HEK293T (cell line): ENCODE results near the gene RLBP1.

Experiments used
- ARNT ChIP-seq: fragments of 450-650 bp; IDR thresholded peaks from 2 replicates; pipeline ENCODE4 v1.6.1; 2017; ENCODE audit warnings: mild to moderate bottlenecking
- BHLHE40 ChIP-seq: fragments of 450-650 bp; IDR thresholded peaks from 2 replicates; pipeline ENCODE4 v1.6.1; 2016; ENCODE audit warnings: mild to moderate bottlenecking, moderate library complexity, borderline replicate concordance
- CTBP1 ChIP-seq: fragments of 450-650 bp; IDR thresholded peaks from 2 replicates; pipeline ENCODE4 v1.6.1; 2016; ENCODE audit warnings: borderline replicate concordance
- ELF4 ChIP-seq: fragments of 450-650 bp; IDR thresholded peaks from 2 replicates; pipeline ENCODE4 v1.6.1; 2017; ENCODE audit warnings: antibody characterized with exemption
- FOXA1 ChIP-seq: fragments of 450-650 bp; IDR thresholded peaks from 2 replicates; pipeline ENCODE4 v1.6.1; 2016; ENCODE audit warnings: mild to moderate bottlenecking
- LEF1 ChIP-seq: fragments of 450-650 bp; IDR thresholded peaks from 2 replicates; pipeline ENCODE4 v1.6.1; 2017; ENCODE audit warnings: mild to moderate bottlenecking, borderline replicate concordance
- NFRKB ChIP-seq: fragments of 450-650 bp; IDR thresholded peaks from 2 replicates; pipeline ENCODE4 v1.6.1; 2016; ENCODE audit warnings: mild to moderate bottlenecking, moderate library complexity
- TARDBP ChIP-seq: fragments of 450-650 bp; IDR thresholded peaks from 2 replicates; pipeline ENCODE4 v1.6.1; 2016
- ZNF384 ChIP-seq: fragments of 450-650 bp; IDR thresholded peaks from 2 replicates; pipeline ENCODE4 v1.6.1; 2016
- TF ChIP-seq, protein P1 (sequence below): fragments of 450-650 bp; IDR thresholded peaks from 2 replicates; pipeline ENCODE4 v1.6.1; 2016

DNA sequence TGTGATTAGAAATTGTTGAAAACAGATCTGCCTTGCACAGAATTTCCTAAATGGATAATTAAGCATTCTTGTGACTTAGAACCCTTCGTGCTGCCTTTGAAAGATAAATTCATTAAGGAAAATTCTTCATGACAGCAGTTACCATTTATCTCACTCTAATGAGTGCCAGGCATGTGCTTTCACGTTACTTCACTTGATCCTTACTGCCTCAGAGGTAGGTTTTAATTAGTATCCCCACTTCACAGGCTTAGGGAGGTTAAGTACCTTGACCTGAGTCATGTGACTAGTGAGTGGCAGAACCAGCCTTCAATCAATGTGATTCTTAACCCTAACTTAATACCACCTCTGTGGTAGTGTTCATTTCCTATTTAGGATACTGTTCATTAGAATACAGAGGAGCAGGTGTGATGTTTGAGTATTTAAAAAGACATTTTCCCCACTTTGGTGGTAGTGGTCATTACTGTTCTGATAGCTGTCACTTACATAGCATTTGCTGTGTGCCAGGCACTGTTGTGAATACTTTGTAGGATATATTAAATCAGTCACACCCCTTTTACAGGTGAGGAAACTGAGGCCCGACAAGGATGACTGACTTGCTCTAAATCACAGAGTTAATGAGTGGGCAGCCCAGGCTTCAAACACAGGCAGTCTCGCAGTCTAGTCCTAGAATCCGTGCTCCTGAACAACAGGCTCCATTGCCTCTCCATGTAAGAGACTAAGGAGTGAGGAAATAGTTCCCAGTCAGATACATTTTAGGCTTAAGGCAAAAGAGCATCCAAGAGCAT is 57.9 kb downstream of the RLBP1 start:
- TF ChIP-seq BHLHE40 (no peak), TARDBP (no peak), CTBP1 (no peak), ZNF384 (no peak), ARNT (no peak), NFRKB (no peak), LEF1 (no peak), FOXA1 (no peak), ELF4 (no peak)
- TF ChIP-seq, protein P1, sequence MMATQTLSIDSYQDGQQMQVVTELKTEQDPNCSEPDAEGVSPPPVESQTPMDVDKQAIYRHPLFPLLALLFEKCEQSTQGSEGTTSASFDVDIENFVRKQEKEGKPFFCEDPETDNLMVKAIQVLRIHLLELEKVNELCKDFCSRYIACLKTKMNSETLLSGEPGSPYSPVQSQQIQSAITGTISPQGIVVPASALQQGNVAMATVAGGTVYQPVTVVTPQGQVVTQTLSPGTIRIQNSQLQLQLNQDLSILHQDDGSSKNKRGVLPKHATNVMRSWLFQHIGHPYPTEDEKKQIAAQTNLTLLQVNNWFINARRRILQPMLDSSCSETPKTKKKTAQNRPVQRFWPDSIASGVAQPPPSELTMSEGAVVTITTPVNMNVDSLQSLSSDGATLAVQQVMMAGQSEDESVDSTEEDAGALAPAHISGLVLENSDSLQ = peak; percentile 41; the same call in 1 of the 2 replicates
